ENCODE results near the gene INPP1.
A peak's percentile ranks its signal among the peaks of the same experiment; 100 is the strongest.

The INPP1 gene

DNA sequence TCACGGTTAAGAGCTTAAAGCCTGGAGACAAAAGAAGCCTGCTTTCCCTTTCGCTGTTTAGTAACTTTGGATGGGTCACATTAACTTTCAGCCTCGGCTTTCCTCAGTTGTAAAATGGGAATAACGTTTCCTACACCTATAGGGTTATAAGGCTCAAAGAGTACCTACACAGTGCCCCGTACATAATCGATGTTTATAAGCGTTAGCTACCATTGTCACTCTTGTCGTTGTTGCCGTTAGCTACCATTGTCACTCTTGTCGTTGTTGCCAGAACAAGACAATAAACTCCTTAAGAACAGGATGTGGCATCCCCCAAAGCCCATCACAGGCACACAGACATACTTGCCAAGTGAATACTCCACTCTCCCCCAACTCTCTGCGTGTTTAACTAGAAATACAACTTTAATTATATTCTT lies 63.9 kb downstream of the INPP1 start:
- ATAC-seq = peak; percentile 63
- DNase-seq = peak in 1 of 2 donors; percentile 70
- Mint-ChIP-seq H3K27me3 (no peaks in the 10 kb centered on the region), H3K9me3 (no peaks in the 10 kb centered on the region), H3K4me3 (peak overlapping the region in 1 of 2 donors; percentile 81), H3K4me1 (peaks cover 28% of the 10 kb centered on the region), H3K27ac (peak overlapping the region in 1 of 2 donors; percentile 95)

DNA sequence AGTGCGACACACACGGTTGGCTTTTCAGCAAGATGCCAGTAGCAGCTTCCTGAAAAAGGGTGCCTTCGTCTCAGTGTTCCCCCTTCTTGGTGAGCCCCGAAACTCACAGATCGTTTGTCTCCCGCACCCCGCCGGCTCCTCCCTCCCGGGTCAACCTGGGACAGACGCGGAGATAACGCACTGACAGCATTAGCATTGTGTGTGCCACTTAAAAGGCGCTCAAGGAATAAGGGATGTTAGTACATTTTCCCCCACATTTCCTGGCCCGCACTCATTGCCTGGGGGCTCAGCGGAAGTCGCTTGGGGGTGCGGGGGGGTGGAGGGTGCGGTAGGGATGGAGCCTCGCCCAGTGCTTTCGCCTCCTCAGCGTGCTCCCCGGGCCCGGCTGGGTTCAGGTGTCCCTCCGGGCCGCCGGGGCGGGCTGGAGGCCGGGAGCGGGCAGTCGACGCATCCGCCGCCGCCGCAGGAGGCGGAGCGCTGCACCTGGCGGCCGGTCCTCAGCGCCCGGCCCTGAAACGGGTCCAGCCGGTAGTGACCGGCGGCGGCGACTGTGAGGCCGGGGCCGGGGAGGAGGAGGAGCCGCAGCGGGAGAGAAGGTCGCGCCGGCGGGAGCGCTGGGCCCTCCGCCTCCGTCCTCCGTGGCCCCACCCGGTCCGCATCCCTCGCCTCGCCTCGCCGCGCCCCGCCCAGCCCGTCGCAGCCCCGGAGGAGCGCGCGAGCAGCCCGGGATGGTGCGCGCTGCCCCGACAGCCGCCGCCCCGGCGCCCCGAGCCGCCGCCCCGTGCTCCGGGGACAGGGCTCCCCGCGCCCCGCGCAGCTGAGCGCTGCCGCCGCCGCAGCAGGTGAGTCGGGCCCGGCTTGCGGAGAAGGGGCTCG lies 64.5 kb downstream of the INPP1 start, which contains the start of gene MFSD6:
Gene MFSD6 (plus strand): TSS at position 694 of the 876 bp plus-strand sequence. CDS start 27,675 bp downstream, outside the sequence.
- peak within 1 kb of the TSS; percentile 81 to 85 for H3K4me3 Mint-ChIP-seq
- peaks cover 35% of the 10 kb centered on the region for H3K4me1 Mint-ChIP-seq
- no peaks in the 10 kb centered on the region for H3K9me3 Mint-ChIP-seq
- ATAC-seq = peak; percentile 72
- H3K27me3 Mint-ChIP-seq = no peaks in the 10 kb centered on the region
- peak within 1 kb of the TSS; percentile 94 to 97 for H3K27ac Mint-ChIP-seq
- peak; percentile 70 for DNase-seq

DNA sequence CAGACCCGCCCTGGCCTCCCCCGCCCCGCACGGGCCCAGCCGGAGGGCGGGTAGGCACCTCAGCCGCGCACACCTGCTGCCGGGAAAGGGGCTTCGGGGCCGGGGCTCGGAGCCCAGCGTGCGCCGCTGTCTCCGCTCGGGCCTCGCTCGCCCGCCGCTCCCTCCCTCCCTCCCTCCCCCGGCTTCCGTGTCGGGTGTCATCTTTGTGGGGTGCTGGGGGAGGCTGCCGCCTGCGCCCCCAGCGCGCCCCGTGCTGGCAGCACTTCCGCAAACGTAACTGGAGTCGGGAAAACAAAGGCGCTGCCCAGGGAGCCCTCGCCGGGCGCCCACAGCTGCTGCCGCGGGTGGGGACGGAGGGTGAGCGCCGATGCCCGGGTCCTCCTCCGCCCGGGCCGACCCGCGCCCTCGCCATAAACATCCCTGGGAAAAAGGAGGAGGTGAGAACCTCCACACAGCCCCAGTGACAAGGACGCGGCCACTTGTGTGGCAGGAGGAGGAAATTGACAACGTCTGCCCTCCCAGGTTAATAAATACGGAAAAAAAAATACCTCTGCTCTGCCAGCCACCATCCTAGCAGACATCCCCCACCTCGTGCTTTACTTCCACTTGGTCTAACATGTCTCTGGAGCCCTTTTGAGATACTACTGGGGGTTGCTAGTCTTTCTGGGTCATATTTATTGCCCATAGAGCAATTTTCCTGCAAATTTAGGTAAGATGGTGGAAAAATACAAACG lies 65.3 kb downstream of the INPP1 start:
- no peaks in the 10 kb centered on the region for H3K9me3 Mint-ChIP-seq
- H3K4me3 Mint-ChIP-seq = peak overlapping the region; percentile 78 to 85
- DNase-seq = peak; percentile 73 to 78
- peaks cover 43% of the 10 kb centered on the region for H3K4me1 Mint-ChIP-seq
- peak; percentile 62 for ATAC-seq
- H3K27me3 Mint-ChIP-seq = no peaks in the 10 kb centered on the region
- H3K27ac Mint-ChIP-seq = peak overlapping the region; percentile 94 to 97

DNA sequence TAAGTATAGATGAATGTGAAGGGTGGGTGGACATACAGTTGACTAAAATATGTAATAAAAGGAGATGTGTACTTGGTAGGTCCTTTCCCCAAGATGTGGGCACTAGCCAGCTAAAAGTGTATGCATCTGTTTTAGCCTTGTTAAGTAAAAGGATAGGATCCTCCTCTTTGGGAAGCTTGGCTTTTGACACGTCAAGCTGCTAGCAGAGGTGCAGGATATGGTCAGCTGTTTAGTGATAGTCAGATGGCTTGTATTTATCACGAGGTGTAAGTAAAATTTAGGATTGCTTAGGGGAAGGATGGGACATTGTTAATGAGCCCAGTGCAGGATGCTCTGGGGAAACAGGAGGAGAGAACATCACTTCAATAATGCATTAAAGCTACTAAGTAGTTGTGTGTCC lies 66.2 kb downstream of the INPP1 start:
- Mint-ChIP-seq H3K4me3 (peak overlapping the region; percentile 78 to 85), H3K27ac (peak overlapping the region in 1 of 2 donors; percentile 94), H3K4me1 (peaks cover 48% of the 10 kb centered on the region), H3K27me3 (no peaks in the 10 kb centered on the region), H3K9me3 (no peaks in the 10 kb centered on the region)
- DNase-seq (no peak), ATAC-seq (no peak)

DNA sequence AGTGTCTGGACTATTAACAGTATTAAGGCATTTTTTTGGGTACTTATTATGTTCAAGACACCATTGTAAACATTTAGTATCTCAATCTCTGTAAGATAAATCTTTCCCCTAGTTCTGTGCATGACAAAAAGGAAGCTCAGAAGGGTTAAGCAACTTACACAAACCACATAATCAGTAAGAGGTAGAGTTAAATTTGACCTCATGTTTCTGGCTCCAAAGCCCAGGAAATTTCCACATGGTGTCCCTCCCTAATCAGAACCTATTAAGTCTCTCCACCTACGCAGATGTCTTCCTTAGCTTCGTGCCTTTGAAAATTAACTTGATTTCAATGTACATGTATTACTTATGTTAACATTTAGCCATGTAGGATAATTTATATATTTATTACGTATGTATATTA lies 66.8 kb downstream of the INPP1 start:
- Mint-ChIP-seq H3K27me3 (no peaks in the 10 kb centered on the region), H3K9me3 (no peaks in the 10 kb centered on the region), H3K4me1 (peaks cover 52% of the 10 kb centered on the region), H3K27ac (peak overlapping the region in 1 of 2 donors; percentile 94), H3K4me3 (peak overlapping the region; percentile 78 to 85)
- ATAC-seq (no peak), DNase-seq (no peak)

DNA sequence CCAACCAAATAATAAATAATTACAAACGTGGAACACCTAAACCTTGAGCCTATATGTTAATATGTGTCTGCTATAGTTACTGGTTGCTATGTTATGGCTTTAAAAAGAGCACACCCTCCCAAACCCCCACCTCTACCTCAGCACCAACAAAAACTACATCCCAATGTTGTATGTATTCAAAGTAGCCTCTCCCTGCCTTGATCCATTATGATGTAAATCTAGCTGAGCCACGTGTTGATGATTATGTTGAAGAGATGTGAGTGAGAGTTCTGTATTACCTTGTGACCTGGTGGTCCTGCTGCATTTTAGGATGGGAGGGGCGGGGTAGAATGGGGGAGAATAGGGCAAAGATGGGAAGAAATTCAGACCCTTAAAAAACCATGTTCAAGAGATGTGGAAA lies 69.6 kb downstream of the INPP1 start:
- ATAC-seq (no peak), DNase-seq (no peak)
- Mint-ChIP-seq H3K9me3 (no peaks in the 10 kb centered on the region), H3K27me3 (no peaks in the 10 kb centered on the region), H3K4me1 (peaks cover 77% of the 10 kb centered on the region), H3K27ac (peak overlapping the region in 1 of 2 donors; percentile 87), H3K4me3 (peak overlapping the region; percentile 34 to 57)

DNA sequence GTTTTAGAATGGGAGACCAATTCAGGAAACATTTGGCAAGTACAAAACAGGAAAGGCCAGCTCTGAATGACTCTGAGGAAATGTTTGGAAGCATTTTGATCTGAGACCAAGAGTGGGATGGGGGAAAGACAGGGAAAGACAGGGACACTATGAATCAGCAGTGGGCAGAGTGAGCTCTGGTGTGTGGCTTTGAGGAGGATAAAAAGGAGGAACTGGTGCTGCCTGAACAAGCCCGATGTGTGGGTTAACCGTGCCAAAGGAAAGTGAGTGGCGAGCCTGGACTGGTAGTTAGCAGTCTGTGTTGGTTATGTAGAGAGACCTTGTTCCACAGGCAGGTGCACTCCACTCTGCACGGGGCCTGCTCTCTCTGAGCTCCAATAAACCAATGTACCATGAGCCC lies 70.0 kb downstream of the INPP1 start:
- H3K27me3 Mint-ChIP-seq = no peaks in the 10 kb centered on the region
- peak overlapping the region; percentile 39 to 57 for H3K4me3 Mint-ChIP-seq
- H3K4me1 Mint-ChIP-seq = peaks cover 81% of the 10 kb centered on the region
- H3K9me3 Mint-ChIP-seq = no peaks in the 10 kb centered on the region
- ATAC-seq (no peak), DNase-seq (no peak)
- H3K27ac Mint-ChIP-seq = peak overlapping the region; percentile 65 to 87

DNA sequence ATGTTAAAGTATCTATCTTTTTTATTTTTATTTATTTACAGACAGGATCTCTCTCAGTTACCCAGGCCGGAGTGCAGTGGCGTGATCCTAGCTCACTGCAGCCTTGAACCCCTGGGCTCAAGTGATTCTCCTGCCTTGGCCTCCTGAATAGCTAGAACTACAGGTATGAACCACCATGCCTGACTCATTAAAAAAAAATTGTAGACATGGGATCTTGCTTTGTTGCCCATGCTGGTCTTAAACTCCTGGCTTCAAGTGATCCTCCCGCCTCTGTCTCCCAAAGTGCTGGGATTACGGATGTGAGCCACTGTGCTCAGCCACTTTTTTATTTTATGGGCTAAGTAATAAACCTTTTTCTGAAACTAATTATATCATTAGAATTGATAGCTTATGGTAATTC lies 71.9 kb downstream of the INPP1 start:
- H3K27me3 Mint-ChIP-seq = no peaks in the 10 kb centered on the region
- no peak for DNase-seq
- peaks cover 87% of the 10 kb centered on the region for H3K4me1 Mint-ChIP-seq
- no peak for ATAC-seq
- H3K4me3 Mint-ChIP-seq = peak overlapping the region; percentile 18 to 76
- peak overlapping the region in 1 of 2 donors; percentile 94 for H3K27ac Mint-ChIP-seq
- H3K9me3 Mint-ChIP-seq = no peaks in the 10 kb centered on the region

DNA sequence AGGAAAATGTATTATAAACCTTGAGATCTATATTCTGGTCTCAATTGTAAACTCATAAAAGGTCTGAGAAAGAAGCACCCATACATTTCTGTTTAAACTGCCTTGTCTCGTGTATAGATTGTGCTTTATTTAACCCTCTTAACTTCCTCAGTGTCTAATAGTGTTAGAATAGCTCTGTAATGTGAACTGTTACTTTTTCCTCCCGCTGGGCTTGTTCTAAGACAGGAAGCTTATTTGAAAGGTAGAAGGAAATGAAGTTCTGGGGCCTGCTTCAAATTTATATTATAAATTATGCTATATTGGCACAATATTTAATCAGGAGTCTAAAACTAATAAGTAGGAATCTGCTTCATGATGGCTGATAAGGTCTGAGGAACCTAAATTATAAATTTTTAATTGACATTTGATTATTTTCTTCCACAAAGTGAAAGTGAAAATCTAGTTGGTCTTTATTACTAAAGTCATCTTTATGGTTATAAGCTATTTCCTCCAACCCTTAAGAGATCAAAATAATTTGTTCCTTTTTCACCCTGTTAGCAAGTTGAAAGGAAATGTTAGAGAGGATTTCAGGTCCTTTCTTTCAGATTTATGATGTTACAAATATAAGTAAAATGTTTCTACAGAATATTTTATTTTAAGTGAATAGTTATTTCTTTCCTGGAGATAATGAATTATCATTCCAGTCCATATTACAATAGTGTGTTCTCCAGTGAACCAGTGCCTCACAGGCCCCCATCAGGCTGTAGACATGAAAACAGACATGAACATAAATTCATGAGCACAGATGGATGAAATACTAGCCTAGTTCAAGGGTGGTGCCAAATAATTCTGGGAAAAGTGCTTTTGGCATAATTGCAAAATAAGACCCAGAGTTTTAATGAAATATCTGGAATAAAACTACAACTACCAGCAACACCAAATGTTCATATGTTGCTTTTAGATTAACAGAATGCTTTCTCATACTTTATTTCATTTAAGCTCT lies 72.7 kb downstream of the INPP1 start:
- Mint-ChIP-seq H3K4me3 (peak overlapping the region; percentile 73 to 76), H3K27me3 (no peaks in the 10 kb centered on the region), H3K4me1 (peaks cover 87% of the 10 kb centered on the region), H3K27ac (peak overlapping the region; percentile 92 to 94), H3K9me3 (no peaks in the 10 kb centered on the region)
- DNase-seq (no peak), ATAC-seq (no peak)

DNA sequence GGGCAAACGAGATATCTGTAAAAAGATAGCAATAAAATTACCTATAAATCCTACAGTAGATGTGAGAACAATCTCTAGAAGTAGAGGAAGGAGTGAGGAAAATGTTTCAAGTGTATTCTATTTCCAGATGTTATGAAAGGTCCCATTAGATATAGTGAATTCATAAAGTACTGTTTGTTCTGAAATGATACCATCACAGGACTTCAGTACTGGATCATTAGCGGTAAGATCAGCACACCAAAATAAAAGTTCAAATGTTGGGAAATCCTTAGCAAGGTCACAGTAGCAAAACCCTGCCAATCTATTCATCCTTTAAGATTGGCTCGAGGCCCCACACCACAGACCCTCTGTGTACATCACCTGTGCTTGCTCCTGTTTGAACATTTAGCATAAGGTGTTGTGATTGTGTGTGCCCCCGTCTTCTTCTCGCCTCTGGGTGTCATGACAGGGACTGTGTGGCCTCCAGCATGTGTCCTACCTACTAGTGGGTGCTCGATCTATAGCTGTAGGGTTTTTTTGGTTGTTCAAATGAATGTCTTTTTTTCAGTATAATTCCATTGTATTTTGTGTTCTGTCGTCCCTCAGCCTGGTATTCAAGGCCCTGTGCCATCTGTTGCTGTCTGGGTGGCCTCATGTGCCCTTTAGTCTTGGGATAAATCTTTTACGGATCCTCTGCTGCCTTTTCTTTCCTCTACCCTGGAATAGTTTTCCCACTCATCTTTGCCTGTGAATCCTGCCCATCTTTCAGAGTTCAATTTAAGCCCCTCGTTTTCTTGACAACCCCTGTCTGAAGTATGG lies 73.9 kb downstream of the INPP1 start:
- Mint-ChIP-seq H3K27me3 (no peaks in the 10 kb centered on the region), H3K4me3 (no peak overlapping the region), H3K4me1 (peaks cover 87% of the 10 kb centered on the region), H3K27ac (peak overlapping the region in 1 of 2 donors; percentile 56), H3K9me3 (no peaks in the 10 kb centered on the region)
- DNase-seq (no peak), ATAC-seq (no peak)

DNA sequence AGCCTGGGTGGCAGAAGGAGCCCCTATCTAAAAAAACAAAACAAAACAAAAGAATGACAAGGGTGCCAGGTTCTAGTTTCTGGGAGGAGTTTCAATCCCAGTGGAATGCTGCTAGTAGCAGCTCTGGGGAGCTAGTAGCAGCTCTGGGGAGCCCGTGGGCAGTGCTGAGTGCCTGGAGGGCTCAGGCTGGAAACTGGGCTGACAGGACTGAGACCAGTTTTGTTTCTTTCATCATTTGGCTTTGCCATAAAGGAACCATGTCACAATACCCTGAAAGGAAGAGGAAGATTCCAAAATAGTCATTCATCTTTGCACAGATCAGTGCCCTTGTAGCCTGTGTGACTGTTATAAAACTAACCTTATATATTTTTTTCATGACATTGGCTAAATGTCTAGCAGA lies 75.3 kb downstream of the INPP1 start:
- Mint-ChIP-seq H3K4me3 (no peak overlapping the region), H3K9me3 (no peaks in the 10 kb centered on the region), H3K27ac (no peak overlapping the region)

DNA sequence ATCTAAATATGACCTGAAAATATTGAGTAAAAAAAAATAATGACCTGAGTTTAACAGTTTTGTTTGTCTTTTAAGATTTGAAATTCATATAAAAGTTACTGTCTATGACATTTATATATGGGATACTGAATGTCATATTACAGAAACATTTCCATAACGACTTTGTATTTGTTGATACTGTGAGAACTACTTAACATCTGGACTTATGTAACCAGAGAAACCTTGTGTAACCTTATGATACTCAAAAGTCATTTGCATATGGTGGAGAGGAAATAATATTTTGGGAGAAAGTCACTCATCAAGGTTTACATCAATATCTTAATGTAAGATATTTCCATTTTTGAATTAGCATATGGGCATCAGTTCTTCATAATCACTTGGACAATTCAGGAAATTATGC lies 77.4 kb downstream of the INPP1 start:
- DNase-seq (no peak), ATAC-seq (no peak)
- no peak overlapping the region for H3K4me3 Mint-ChIP-seq
- no peak overlapping the region for H3K27ac Mint-ChIP-seq
- H3K9me3 Mint-ChIP-seq = no peaks in the 10 kb centered on the region
- H3K27me3 Mint-ChIP-seq = no peaks in the 10 kb centered on the region
- H3K4me1 Mint-ChIP-seq = peaks cover 91% of the 10 kb centered on the region

More for the DNA sequence above, 75.3 kb downstream of the INPP1 start:
- ATAC-seq = no peak
- DNase-seq = no peak
- H3K4me1 Mint-ChIP-seq = peaks cover 87% of the 10 kb centered on the region
- no peaks in the 10 kb centered on the region for H3K27me3 Mint-ChIP-seq

Data from stimulated activated naive CD8-positive, alpha-beta T cell treated with anti-CD3 and anti-CD28 coated beads, Interleukin-15, amount 100 ng/mL, for 72 hours (primary cell).